Small intestine (tissue), 7 donors: Measurements from ENCODE around the gene NPNT. TPM values are rescaled to one million over a fixed set of nuclear protein-coding genes. Genes with fewer than 3 reads are reported as not detected.
A peak's percentile ranks its signal among the peaks of the same experiment; 100 is the strongest.

Experiments used
- DNase-seq, 2 donors: peaks; one replicate each; pipeline versions ENCODE4 v3.0.0 to v3.0.0-alpha.2; 2013
- FAIRE-seq: peaks from 2 replicates; lab custom pipeline; 2012; peaks lifted over from hg19 to GRCh38; lab: Jason Lieb, UNC
- H3K27ac ChIP-seq, 3 donors: one replicate each; pipeline ENCODE4 v1.5.1; 2013; ENCODE audit warnings: low read length in 2 of 3, mild to moderate bottlenecking in 2 of 3, control low read depth in 1 of 3, inconsistent platforms in 1 of 3, low read depth in 1 of 3, moderate library complexity in 1 of 3
- H3K27me3 ChIP-seq, 3 donors: one replicate each; pipeline ENCODE4 v1.6.1; 2013; ENCODE audit warnings: low read length in 3 of 3, inconsistent platforms in 1 of 3; ENCODE audit not compliant: control insufficient read depth in 3 of 3, insufficient read depth in 3 of 3
- H3K36me3 ChIP-seq, 3 donors: one replicate each; pipeline ENCODE4 v1.6.1; 2013; ENCODE audit warnings: low read length in 3 of 3, inconsistent platforms in 1 of 3, low read depth in 1 of 3, mild to moderate bottlenecking in 1 of 3, moderate library complexity in 1 of 3; ENCODE audit not compliant: control insufficient read depth in 3 of 3, insufficient read depth in 2 of 3
- H3K4me1 ChIP-seq, 3 donors: one replicate each; pipeline ENCODE4 v1.6.1; 2013; ENCODE audit warnings: low read length in 2 of 3, inconsistent platforms in 1 of 3, low read depth in 1 of 3, mild to moderate bottlenecking in 1 of 3, moderate library complexity in 1 of 3; ENCODE audit not compliant: control insufficient read depth in 3 of 3, insufficient read depth in 2 of 3
- H3K4me3 ChIP-seq, 3 donors: one replicate each; pipeline ENCODE4 v1.5.1; 2013; ENCODE audit warnings: low read length in 3 of 3, control low read depth in 1 of 3, inconsistent platforms in 1 of 3, low read depth in 1 of 3, mild to moderate bottlenecking in 1 of 3, moderate library complexity in 1 of 3
- H3K9me3 ChIP-seq, 2 donors: one replicate each; pipeline ENCODE4 v1.6.1; 2013; ENCODE audit warnings: low read depth in 1 of 2, low read length in 1 of 2; ENCODE audit not compliant: control insufficient read depth in 2 of 2, insufficient read depth in 1 of 2
- WGBS, 3 donors: extraction: QIAGEN DNeasy Blood & Tissue Kit; methylation state at CpG; one replicate each; pipeline ENCODE4 v1.1.7; 2013; 5-methylcytosine and 5-hydroxymethylcytosine counted together
- polyA plus RNA-seq, 4 donors: library from polyadenylated mRNA; stranded (reverse) in 3 of 4; unstranded in 1 of 4; fragments of 200-250 nt in 3 of 4; fragments of 120-200 nt in 1 of 4; gene quantifications; one replicate each; pipeline versions ENCODE4 v1.2.1 to v1.2.3, GENCODE V29; 2013
- donor health status: healthy with polysubstance abuse.
- donor health status: control.
- donor health status: control.
- donor health status: Bipolar disorder and iron deficiency.
- donor health status: healthy.

The NPNT gene
- polyA plus RNA-seq, 4 donors: 28.9 to 206 (median 113) TPM

- 75 to 89% (median 81%) methylated on average over 10 of the region's 10 CpGs for WGBS, 3 donors
- H3K4me1 ChIP-seq: peaks cover 0 to 17% (median 3%) of the 10 kb centered on the region in 3 donors
- DNase-seq (no peak), FAIRE-seq (no peak)
- H3K27ac ChIP-seq: no peak overlapping the region
- no peaks in the 10 kb centered on the region for H3K9me3 ChIP-seq
- H3K36me3 ChIP-seq: peaks cover 0 to 4% (median 3%) of the 10 kb centered on the region in 3 donors
- H3K4me3 ChIP-seq: no peak overlapping the region
- H3K27me3 ChIP-seq: no peaks in the 10 kb centered on the region
These were observed 71.9 kb downstream of the NPNT start for GRCh38 chr4:105967058-105967658.

GRCh38 chr4:105969575-105969974, 74.3 kb downstream of the NPNT start:
- Histone ChIP-seq H3K27ac (no peak overlapping the region), H3K27me3 (no peaks in the 10 kb centered on the region), H3K9me3 (no peaks in the 10 kb centered on the region), H3K4me1 (peaks cover 0 to 10% (median 3%) of the 10 kb centered on the region in 3 donors), H3K4me3 (no peak overlapping the region), H3K36me3 (peaks cover 0 to 4% (median 3%) of the 10 kb centered on the region in 3 donors)
- DNase-seq: no peak
- 76 to 85% (median 79%) methylated on average over 2 of the region's 2 CpGs for WGBS, 3 donors
- no peak for FAIRE-seq

GRCh38 chr4:105970371-105970770, 75.1 kb downstream of the NPNT start:
- Histone ChIP-seq H3K4me1 (peaks cover 0 to 10% (median 3%) of the 10 kb centered on the region in 3 donors), H3K36me3 (peaks cover 0 to 4% (median under 1%) of the 10 kb centered on the region in 3 donors), H3K4me3 (no peak overlapping the region), H3K27me3 (no peaks in the 10 kb centered on the region), H3K27ac (peak overlapping the region in 1 of 3 donors; percentile 29), H3K9me3 (no peaks in the 10 kb centered on the region)
- FAIRE-seq: no peak
- 75 to 100% (median 79%) methylated on average over 1 of the region's 1 CpG for WGBS, 3 donors
- no peak for DNase-seq

GRCh38 chr4:105971036-105971435, 75.8 kb downstream of the NPNT start:
- no peak for FAIRE-seq
- DNase-seq: peak; percentile 61 to 71
- H3K27ac ChIP-seq: peak overlapping the region in 1 of 3 donors; percentile 29

GRCh38 chr4:105972946-105973621, 77.8 kb downstream of the NPNT start:
- Histone ChIP-seq H3K27ac (no peak overlapping the region), H3K27me3 (no peaks in the 10 kb centered on the region), H3K4me3 (no peak overlapping the region), H3K36me3 (no peaks in the 10 kb centered on the region), H3K9me3 (no peaks in the 10 kb centered on the region), H3K4me1 (peaks cover 0 to 10% (median 0%) of the 10 kb centered on the region in 3 donors)
- FAIRE-seq: no peak
- 84 to 88% (median 85%) methylated on average over 5 of the region's 5 CpGs for WGBS, 3 donors
- DNase-seq: no peak

More at GRCh38 chr4:105971036-105971435, 75.8 kb downstream of the NPNT start:
- no peaks in the 10 kb centered on the region for H3K9me3 ChIP-seq
- WGBS, 3 donors: 13 to 59% (median 40%) methylated on average over 4 of the region's 4 CpGs
- H3K4me3 ChIP-seq: no peak overlapping the region
- peaks cover 0 to 4% (median 0%) of the 10 kb centered on the region in 3 donors for H3K36me3 ChIP-seq
- H3K27me3 ChIP-seq: no peaks in the 10 kb centered on the region
- H3K4me1 ChIP-seq: peaks cover 0 to 10% (median 0%) of the 10 kb centered on the region in 3 donors

- Histone ChIP-seq H3K4me3 (no peak overlapping the region), H3K27ac (no peak overlapping the region), H3K36me3 (no peaks in the 10 kb centered on the region), H3K9me3 (peaks cover 0 to 5% of the 10 kb centered on the region in 2 donors), H3K4me1 (peaks cover 0 to 3% (median 0%) of the 10 kb centered on the region in 3 donors), H3K27me3 (no peaks in the 10 kb centered on the region)
- WGBS, 3 donors: 71 to 77% (median 75%) methylated on average over 3 of the region's 3 CpGs
- no peak for FAIRE-seq
- peak in 1 of 2 donors; percentile 17 for DNase-seq
These were observed 81.6 kb downstream of the NPNT start for GRCh38 chr4:105976915-105977314.

GRCh38 chr4:105978684-105979296, 83.5 kb downstream of the NPNT start:
- no peaks in the 10 kb centered on the region for H3K4me1 ChIP-seq
- DNase-seq: no peak
- H3K27ac ChIP-seq: no peak overlapping the region
- H3K36me3 ChIP-seq: no peaks in the 10 kb centered on the region
- H3K4me3 ChIP-seq: no peak overlapping the region
- WGBS, 3 donors: 57 to 90% (median 61%) methylated on average over 2 of the region's 2 CpGs
- no peak for FAIRE-seq
- H3K9me3 ChIP-seq: peaks cover 0 to 5% of the 10 kb centered on the region in 2 donors
- H3K27me3 ChIP-seq: no peaks in the 10 kb centered on the region

GRCh38 chr4:105979506-105979905, 84.2 kb downstream of the NPNT start:
- Histone ChIP-seq H3K36me3 (no peaks in the 10 kb centered on the region), H3K4me3 (no peak overlapping the region), H3K9me3 (peaks cover 0 to 6% of the 10 kb centered on the region in 2 donors), H3K4me1 (no peaks in the 10 kb centered on the region), H3K27ac (no peak overlapping the region), H3K27me3 (no peaks in the 10 kb centered on the region)
- no peak for FAIRE-seq
- DNase-seq: no peak
- WGBS, 3 donors: 87 to 96% (median 95%) methylated on average over 3 of the region's 3 CpGs
